Neuronal stem cell (in vitro differentiated cells): Measurements from ENCODE around the gene HIC1.

Experiments
- DNase-seq: peaks from one replicate; pipeline ENCODE4 v3.0.0-alpha.2; 2013; ENCODE audit warnings: low spot score
- H2AFZ ChIP-seq: one replicate; pipeline ENCODE4 v1.6.1; 2013; ENCODE audit warnings: mild to moderate bottlenecking, low read length, inconsistent platforms
- H2AK5ac ChIP-seq: 2 replicates; pipeline ENCODE4 v1.6.1; 2013; ENCODE audit warnings: low read depth, mild to moderate bottlenecking, inconsistent platforms, low read length, moderate library complexity, mixed read lengths
- H2BK120ac ChIP-seq: 2 replicates; pipeline ENCODE4 v1.6.1; 2013; ENCODE audit warnings: low read depth, mild to moderate bottlenecking, inconsistent platforms, low read length, moderate library complexity, mixed read lengths
- H2BK12ac ChIP-seq: one replicate; pipeline ENCODE4 v1.6.1; 2013; ENCODE audit warnings: low read length, inconsistent platforms
- H2BK15ac ChIP-seq: 2 replicates; pipeline ENCODE4 v1.6.1; 2013; ENCODE audit warnings: mild to moderate bottlenecking, low read length, inconsistent platforms, mixed read lengths
- H2BK5ac ChIP-seq: one replicate; pipeline ENCODE4 v1.6.1; 2013; ENCODE audit warnings: inconsistent platforms, mild to moderate bottlenecking, low read length, moderate library complexity
- H3K14ac ChIP-seq: one replicate; pipeline ENCODE4 v1.6.1; 2013; ENCODE audit warnings: low read length, inconsistent platforms
- H3K18ac ChIP-seq: 2 replicates; pipeline ENCODE4 v1.6.1; 2013; ENCODE audit warnings: low read length, inconsistent platforms
- H3K23ac ChIP-seq: 2 replicates; pipeline ENCODE4 v1.6.1; 2013; ENCODE audit warnings: low read depth, mild to moderate bottlenecking, mixed read lengths, low read length, inconsistent platforms; ENCODE audit not compliant: poor library complexity
- H3K27ac ChIP-seq: replicated peaks from 3 replicates; pipeline ENCODE4 v1.5.1; 2013; ENCODE audit warnings: low read length, inconsistent platforms
- H3K27me3 ChIP-seq, 3 experiments: 2 replicates each; pipeline ENCODE4 v1.6.1; 2013; ENCODE audit warnings: low read length in 3 of 3, mild to moderate bottlenecking in 2 of 3, inconsistent platforms in 1 of 3, low read depth in 1 of 3, mixed read lengths in 1 of 3, moderate library complexity in 1 of 3; ENCODE audit not compliant: control insufficient read depth in 3 of 3, insufficient read depth in 3 of 3
- H3K36me3 ChIP-seq, 2 donors: replicated peaks in 1 of 2; 2 replicates each; pipeline ENCODE4 v1.6.1; 2013; ENCODE audit warnings: low read length in 2 of 2; ENCODE audit not compliant: control insufficient read depth in 2 of 2, insufficient read depth in 2 of 2
- H3K4ac ChIP-seq: 2 replicates; pipeline ENCODE4 v1.6.1; 2013; ENCODE audit warnings: inconsistent platforms, mild to moderate bottlenecking, low read length, moderate library complexity
- H3K4me1 ChIP-seq, 2 donors: 1 replicate in 1 of 2; 2 replicates in 1 of 2; pipeline ENCODE4 v1.6.1; 2013; ENCODE audit warnings: low read length in 2 of 2, low read depth in 1 of 2; ENCODE audit not compliant: control insufficient read depth in 2 of 2, insufficient read depth in 1 of 2
- H3K4me2 ChIP-seq: one replicate; pipeline ENCODE4 v1.6.1; 2013; ENCODE audit warnings: mild to moderate bottlenecking, low read length, inconsistent platforms; ENCODE audit not compliant: insufficient read depth, poor library complexity, severe bottlenecking
- H3K4me3 ChIP-seq, 2 donors: 2 replicates each; pipeline ENCODE4 v1.5.1; 2013; ENCODE audit warnings: low read length in 2 of 2, mild to moderate bottlenecking in 2 of 2, inconsistent platforms in 1 of 2, moderate library complexity in 1 of 2
- H3K79me1 ChIP-seq: one replicate; pipeline ENCODE4 v1.6.1; 2013; ENCODE audit warnings: low read depth, mild to moderate bottlenecking, inconsistent platforms, low read length, moderate library complexity
- H3K9ac ChIP-seq: one replicate; pipeline ENCODE4 v1.6.1; 2013; ENCODE audit warnings: mild to moderate bottlenecking, low read depth, low read length, inconsistent platforms; ENCODE audit not compliant: poor library complexity
- H3K9me3 ChIP-seq, 2 donors: replicated peaks in 1 of 2; 2 replicates each; pipeline versions ENCODE3 to v1.6.1; 2013; ENCODE audit warnings: low read length in 2 of 2, mild to moderate bottlenecking in 2 of 2, inconsistent platforms in 1 of 2, low read depth in 1 of 2, mixed read lengths in 1 of 2, moderate library complexity in 1 of 2; ENCODE audit not compliant: control insufficient read depth in 2 of 2, insufficient read depth in 1 of 2
- H4K8ac ChIP-seq: one replicate; pipeline ENCODE4 v1.6.1; 2013; ENCODE audit warnings: low read depth, mild to moderate bottlenecking, inconsistent platforms, low read length, moderate library complexity
- H4K91ac ChIP-seq: one replicate; pipeline ENCODE4 v1.6.1; 2013; ENCODE audit warnings: low read length, low read depth, mild to moderate bottlenecking, inconsistent platforms; ENCODE audit not compliant: poor library complexity
- WGBS, 2 donors: extraction: QIAGEN DNeasy Blood & Tissue Kit; methylation state at CpG; one replicate each; pipeline ENCODE4 v1.1.7; 2013; ENCODE audit warnings: missing lambda C conversion rate in 2 of 2, mixed read lengths in 1 of 2; ENCODE audit not compliant: insufficient read length in 2 of 2, insufficient replicate concordance in 1 of 2; ENCODE audit errors: extremely low coverage in 2 of 2; 5-methylcytosine and 5-hydroxymethylcytosine counted together

The HIC1 gene

GRCh38 chr17:2015314-2015713, 39.6 kb upstream of the HIC1 start:
- H3K9me3 ChIP-seq, result peaks cover 0 to 3% of the 10 kb centered on the region in 2 donors
- no peaks in the 10 kb centered on the region for H3K36me3 ChIP-seq
- no peak for DNase-seq
- H3K4me2 ChIP-seq, result no peak overlapping the region
- no peak overlapping the region for H3K27ac ChIP-seq
- peak overlapping the region; percentile 21 for H3K23ac ChIP-seq
- peak overlapping the region; percentile 0 for H3K14ac ChIP-seq
- peaks cover 12 to 21% of the 10 kb centered on the region in 2 donors for H3K4me1 ChIP-seq
- H3K18ac ChIP-seq, result peak overlapping the region; percentile 44
- H2AK5ac ChIP-seq, result peak overlapping the region; percentile 12
- H3K9ac ChIP-seq, result no peak overlapping the region
- no peak overlapping the region for H2AFZ ChIP-seq
- H3K4me3 ChIP-seq, result no peak overlapping the region
- H3K27me3 ChIP-seq, result peaks cover 0 to 33% (median 0%) of the 10 kb centered on the region in 3 experiments
- no peak overlapping the region for H2BK15ac ChIP-seq
- no peak overlapping the region for H4K8ac ChIP-seq
- no peaks in the 10 kb centered on the region for H3K79me1 ChIP-seq
- no peak overlapping the region for H2BK5ac ChIP-seq
- H2BK12ac ChIP-seq, result peak overlapping the region; percentile 67
- H4K91ac ChIP-seq, result no peak overlapping the region
- H2BK120ac ChIP-seq, result no peak overlapping the region
- H3K4ac ChIP-seq, result no peak overlapping the region
- no CpG with 5 or more reads among the region's 14 CpGs for WGBS, 2 donors

DNA sequence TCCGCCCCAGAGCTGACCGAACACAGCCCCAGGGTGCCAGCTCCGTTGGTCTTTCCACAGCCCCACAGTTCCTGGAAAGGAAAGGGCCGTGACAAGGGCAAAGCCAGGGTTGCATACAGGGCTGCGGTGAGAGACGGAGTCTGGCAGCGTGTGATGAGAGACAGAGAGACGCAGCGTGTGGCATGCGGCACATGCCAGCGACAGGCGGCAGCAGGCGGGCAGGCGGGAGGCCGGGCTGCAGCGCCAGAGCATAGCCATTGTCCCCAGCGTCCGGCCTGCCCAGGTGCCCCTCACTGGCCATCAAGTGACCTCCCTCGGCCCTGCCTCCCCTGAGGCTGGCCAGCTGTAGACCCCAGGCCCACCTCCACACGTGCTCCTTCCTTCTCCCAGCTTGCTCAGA, 38.4 kb upstream of the HIC1 start:
- Histone ChIP-seq H3K9me3 (peaks cover 0 to 3% of the 10 kb centered on the region in 2 donors), H2BK12ac (no peak overlapping the region), H2AFZ (no peak overlapping the region), H3K14ac (no peak overlapping the region), H2BK120ac (no peak overlapping the region), H4K8ac (no peak overlapping the region), H3K27me3 (peaks cover 0 to 42% (median 0%) of the 10 kb centered on the region in 3 experiments), H3K4me3 (no peak overlapping the region), H3K18ac (peak overlapping the region; percentile 83), H3K9ac (peak overlapping the region; percentile 54), H4K91ac (no peak overlapping the region), H3K36me3 (no peaks in the 10 kb centered on the region), H3K23ac (peak overlapping the region; percentile 69), H3K79me1 (no peaks in the 10 kb centered on the region), H2BK5ac (peak overlapping the region; percentile 60), H2BK15ac (peak overlapping the region; percentile 31), H3K4me2 (no peak overlapping the region), H3K4me1 (peaks cover 9 to 24% of the 10 kb centered on the region in 2 donors), H2AK5ac (no peak overlapping the region), H3K4ac (no peak overlapping the region), H3K27ac (no peak overlapping the region)
- no CpG with 5 or more reads among the region's 20 CpGs for WGBS, 2 donors
- no peak for DNase-seq

GRCh38 chr17:2017274-2017941, 37.5 kb upstream of the HIC1 start:
- Histone ChIP-seq H2BK12ac (no peak overlapping the region), H3K36me3 (no peaks in the 10 kb centered on the region), H3K23ac (no peak overlapping the region), H3K27ac (no peak overlapping the region), H3K79me1 (no peaks in the 10 kb centered on the region), H3K4ac (no peak overlapping the region), H2BK5ac (no peak overlapping the region), H2BK15ac (no peak overlapping the region), H2AFZ (no peak overlapping the region), H3K9me3 (peaks cover 0 to 3% of the 10 kb centered on the region in 2 donors), H4K8ac (no peak overlapping the region), H3K18ac (peak overlapping the region; percentile 6), H3K14ac (no peak overlapping the region), H2BK120ac (no peak overlapping the region), H2AK5ac (peak overlapping the region; percentile 65), H3K4me2 (no peak overlapping the region), H3K4me3 (peak overlapping the region in 1 of 2 donors; percentile 42), H3K9ac (no peak overlapping the region), H4K91ac (no peak overlapping the region), H3K4me1 (peaks cover 2 to 20% of the 10 kb centered on the region in 2 donors), H3K27me3 (peaks cover 0 to 45% (median 0%) of the 10 kb centered on the region in 3 experiments)
- DNase-seq, result no peak
- WGBS, 2 donors, result no CpG with 5 or more reads among the region's 19 CpGs

DNA sequence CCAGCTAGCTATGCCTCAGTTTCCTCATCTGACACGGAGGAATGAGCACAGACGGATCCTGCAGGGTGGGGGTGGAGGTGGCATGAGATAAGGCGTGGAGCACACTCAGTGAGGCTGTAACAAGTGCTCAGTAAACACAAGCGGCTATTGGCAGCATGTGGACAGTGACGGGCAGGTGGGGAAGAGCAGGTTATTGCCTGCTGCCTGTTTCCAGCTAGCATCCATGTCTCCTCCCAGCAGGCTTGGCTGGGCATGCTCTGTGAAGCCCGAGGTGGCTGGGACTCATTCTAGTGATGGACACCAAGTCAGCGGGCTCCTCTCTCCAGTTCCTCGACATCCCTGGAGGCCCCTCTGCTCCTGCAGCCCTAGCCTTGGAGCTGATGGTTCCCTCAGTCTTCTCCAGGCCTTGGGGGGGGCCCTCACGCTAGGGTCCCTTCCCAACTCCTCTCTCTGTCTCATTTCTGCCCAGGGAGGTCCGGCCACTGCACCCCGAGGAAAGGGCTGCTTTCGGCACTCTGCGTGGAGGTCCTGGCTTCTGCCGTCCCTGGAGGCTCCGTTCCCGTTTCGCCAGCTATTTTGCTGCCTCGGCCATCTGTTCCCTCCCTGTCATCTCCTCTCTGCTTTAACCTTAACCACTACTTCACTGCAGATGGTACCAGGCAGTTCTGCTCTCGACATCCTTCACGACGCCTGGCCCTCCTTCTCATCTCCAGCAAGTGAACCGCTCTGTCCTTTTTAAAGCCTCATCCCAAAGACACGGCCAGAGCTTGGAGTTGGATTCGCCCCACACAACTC, 36.0 kb upstream of the HIC1 start:
- Histone ChIP-seq H3K23ac (no peak overlapping the region), H3K14ac (no peak overlapping the region), H2BK5ac (peak overlapping the region; percentile 43), H2BK15ac (peak overlapping the region; percentile 8), H4K8ac (no peak overlapping the region), H3K4ac (no peak overlapping the region), H3K79me1 (no peaks in the 10 kb centered on the region), H2BK12ac (no peak overlapping the region), H3K4me1 (peaks cover 6 to 24% of the 10 kb centered on the region in 2 donors), H2BK120ac (no peak overlapping the region), H3K27ac (no peak overlapping the region), H3K4me3 (no peak overlapping the region), H4K91ac (peak overlapping the region; percentile 44), H3K27me3 (peaks cover 0 to 59% (median 3%) of the 10 kb centered on the region in 3 experiments), H2AK5ac (peak overlapping the region; percentile 30), H3K4me2 (no peak overlapping the region), H3K18ac (peak overlapping the region; percentile 60), H3K36me3 (no peaks in the 10 kb centered on the region), H3K9ac (peak overlapping the region; percentile 54), H3K9me3 (peaks cover 0 to 1% of the 10 kb centered on the region in 2 donors), H2AFZ (no peak overlapping the region)
- no peak for DNase-seq
- WGBS, 2 donors, result no CpG with 5 or more reads among the region's 24 CpGs
